ENCODE measurements around the gene C4BPA.

The C4BPA gene

GRCh38 chr1:207103892-207104373 lies at the start of gene C4BPA:
Gene C4BPA, plus strand, starts transcription at chr1:207104233. Its CDS starts 8,793 bp downstream, at chr1:207113026.
- no peak for DNase-seq

- DNase-seq = no peak
These were observed 49.5 kb upstream of the C4BPA start for GRCh38 chr1:207054491-207054890.

- no peak for DNase-seq
These were observed 48.5 kb upstream of the C4BPA start for GRCh38 chr1:207055386-207056001.

GRCh38 chr1:207056673-207057072 lies 47.4 kb upstream of the C4BPA start:
- no peak for DNase-seq

- DNase-seq = no peak
These were observed 45.8 kb upstream of the C4BPA start for GRCh38 chr1:207058252-207058651.

GRCh38 chr1:207058878-207059867 lies 44.9 kb upstream of the C4BPA start:
- no peak for DNase-seq

GRCh38 chr1:207059881-207060280 lies 44.2 kb upstream of the C4BPA start:
- DNase-seq = no peak

- DNase-seq = no peak
These were observed 43.4 kb upstream of the C4BPA start for GRCh38 chr1:207060596-207060995.

- DNase-seq = no peak
These were observed 42.0 kb upstream of the C4BPA start for GRCh38 chr1:207062058-207062457.

GRCh38 chr1:207063014-207063413 lies 41.0 kb upstream of the C4BPA start:
- DNase-seq = no peak

GRCh38 chr1:207064561-207064960 lies 39.5 kb upstream of the C4BPA start:
- no peak for DNase-seq

- no peak for DNase-seq
These were observed 36.8 kb upstream of the C4BPA start for GRCh38 chr1:207067185-207067584.

GRCh38 chr1:207067665-207068064 lies 36.4 kb upstream of the C4BPA start:
- DNase-seq = no peak

- DNase-seq = peak; percentile 15
These were observed 35.0 kb upstream of the C4BPA start for GRCh38 chr1:207069061-207069460.

GRCh38 chr1:207069858-207070506 lies 34.1 kb upstream of the C4BPA start:
- DNase-seq = no peak

- DNase-seq = no peak
These were observed 33.2 kb upstream of the C4BPA start for GRCh38 chr1:207070811-207071210.

GRCh38 chr1:207071426-207071825 lies 32.6 kb upstream of the C4BPA start:
- DNase-seq = no peak

GRCh38 chr1:207072233-207072632 lies 31.8 kb upstream of the C4BPA start:
- no peak for DNase-seq

- DNase-seq = no peak
These were observed 29.9 kb upstream of the C4BPA start for GRCh38 chr1:207073906-207074820.

GRCh38 chr1:207076181-207076955 lies 27.7 kb upstream of the C4BPA start:
- no peak for DNase-seq

GRCh38 chr1:207077012-207077411 lies 27.0 kb upstream of the C4BPA start:
- no peak for DNase-seq
